ENCODE measurements around the gene DDB1. TPM values are rescaled to one million over a fixed set of nuclear protein-coding genes. Genes with fewer than 3 reads are reported as not detected.
A peak's percentile ranks its signal among the peaks of the same experiment; 100 is the strongest.

The DDB1 gene
- total RNA-seq, 1 experiment from 2014 or later: 451 TPM

DNA sequence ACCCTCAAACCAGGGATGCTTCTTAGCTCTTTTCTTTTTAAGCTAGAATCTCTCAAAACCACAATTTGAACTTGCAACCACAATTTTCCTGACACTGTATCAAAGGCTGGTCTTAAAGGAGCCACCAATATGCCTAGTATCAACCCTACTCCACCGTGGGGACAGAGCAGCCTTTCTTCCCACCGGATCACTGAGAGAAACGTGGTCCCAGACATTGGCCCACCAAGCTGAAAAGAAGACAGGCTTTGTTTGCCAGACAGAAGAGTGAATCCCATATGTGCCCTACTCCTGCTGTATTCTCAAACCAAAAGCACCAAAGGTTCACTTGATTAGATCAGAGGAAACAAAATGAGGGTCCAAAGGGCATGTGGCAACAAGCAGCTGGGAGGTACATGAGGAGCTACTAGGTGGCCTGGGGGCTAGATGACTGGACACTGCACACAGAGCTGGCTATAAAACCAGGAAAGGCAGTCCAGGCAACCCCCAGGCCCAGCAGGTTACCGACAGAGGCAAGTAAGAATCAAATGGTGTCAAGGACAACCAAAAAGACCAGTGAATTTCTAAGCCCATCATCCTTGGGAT is 34.2 kb downstream of the DDB1 start:
- no peak overlapping the region for H3K9ac ChIP-seq (ENCODE audit: low read length)
- ChIA-PET CTCF (no interaction called here), POLR2A (ENCODE audit: unreplicated experiment) (interaction anchor here (0.6 kb wide), 1 partner anchor 86 kb away, joined by 3 read pairs; no protein-coding TSS in a partner anchor)
- no peaks in the 10 kb centered on the region for H3F3A ChIP-seq (ENCODE audit: low read length, unreplicated experiment)
- ATAC-seq (no peak), DNase-seq (no peak)
- H3K27ac ChIP-seq (ENCODE audit: low read length): no peak overlapping the region
- no TSS peak for BruUV-seq (replicated peaks)
- H3K9me3 ChIP-seq (ENCODE audit: low read length): no peaks in the 10 kb centered on the region
- H4K20me1 ChIP-seq (ENCODE audit: low read length): no peaks in the 10 kb centered on the region
- H3K4me1 ChIP-seq (ENCODE audit: insufficient read depth, low read length): peaks cover 12% of the 10 kb centered on the region
- peaks cover 9% of the 10 kb centered on the region for H3K27me3 ChIP-seq (ENCODE audit: low read length)
- no peak overlapping the region for H2AFZ ChIP-seq (ENCODE audit: low read length)
- no peaks in the 10 kb centered on the region for H3K9me2 ChIP-seq (replicated peaks; ENCODE audit: low read length)
- peaks cover 52% of the 10 kb centered on the region for H3K36me3 ChIP-seq (ENCODE audit: low read depth, low read length)
- H3K4me2 ChIP-seq (ENCODE audit: low read length): no peak overlapping the region
- H3K4me3 ChIP-seq (ENCODE audit: low read length): no peak overlapping the region
- no peaks in the 10 kb centered on the region for H3K79me2 ChIP-seq (ENCODE audit: low read length)
- intact Hi-C loops (cut with micrococcal nuclease): no loop called here
- TF ChIP-seq EZH2phosphoT487 (IDR thresholded peaks at IDR 0.05; ENCODE audit: borderline replicate concordance, low read length) (no peak), EZH2 (IDR thresholded peaks at IDR 0.05; ENCODE audit: low read length, unreplicated experiment) (no peak), CTCF (conservative IDR thresholded peaks at IDR 0.05; ENCODE audit: low read depth, low read length) (no peak)

GRCh38 chr11:61297746-61298145 is 35.2 kb downstream of the DDB1 start:
- intact Hi-C loops (cut with micrococcal nuclease): no loop called here
- CTCF ChIA-PET: no interaction called here
- Histone ChIP-seq H4K20me1 (ENCODE audit: low read length) (no peaks in the 10 kb centered on the region), H3K4me3 (ENCODE audit: low read length) (no peak overlapping the region), H2AFZ (ENCODE audit: low read length) (no peak overlapping the region), H3K9me2 (replicated peaks; ENCODE audit: low read length) (no peaks in the 10 kb centered on the region), H3K4me1 (ENCODE audit: insufficient read depth, low read length) (peaks cover 12% of the 10 kb centered on the region), H3K9me3 (ENCODE audit: low read length) (no peaks in the 10 kb centered on the region), H3K36me3 (ENCODE audit: low read depth, low read length) (peaks cover 44% of the 10 kb centered on the region), H3K27ac (ENCODE audit: low read length) (no peak overlapping the region), H3K27me3 (ENCODE audit: low read length) (peaks cover 12% of the 10 kb centered on the region), H3K79me2 (ENCODE audit: low read length) (no peaks in the 10 kb centered on the region), H3K4me2 (ENCODE audit: low read length) (no peak overlapping the region), H3K9ac (ENCODE audit: low read length) (no peak overlapping the region), H3F3A (ENCODE audit: low read length, unreplicated experiment) (no peaks in the 10 kb centered on the region)
- ATAC-seq (no peak), DNase-seq (peak; percentile 45)
- TF ChIP-seq EZH2 (IDR thresholded peaks at IDR 0.05; ENCODE audit: low read length, unreplicated experiment) (no peak), EZH2phosphoT487 (IDR thresholded peaks at IDR 0.05; ENCODE audit: borderline replicate concordance, low read length) (no peak), CTCF (conservative IDR thresholded peaks at IDR 0.05; ENCODE audit: low read depth, low read length) (no peak)
- POLR2A ChIA-PET (ENCODE audit: unreplicated experiment): no interaction called here
- no TSS peak for BruUV-seq (replicated peaks)

GRCh38 chr11:61297341-61297740 is 35.6 kb downstream of the DDB1 start:
- no peaks in the 10 kb centered on the region for H3K9me3 ChIP-seq (ENCODE audit: low read length)
- BruUV-seq (replicated peaks): TSS peak; percentile 7
- peaks cover 12% of the 10 kb centered on the region for H3K27me3 ChIP-seq (ENCODE audit: low read length)
- H3K79me2 ChIP-seq (ENCODE audit: low read length): no peaks in the 10 kb centered on the region
- no peaks in the 10 kb centered on the region for H4K20me1 ChIP-seq (ENCODE audit: low read length)
- no peak for ATAC-seq
- no peak for DNase-seq
- peaks cover 40% of the 10 kb centered on the region for H3K36me3 ChIP-seq (ENCODE audit: low read depth, low read length)
- peaks cover 12% of the 10 kb centered on the region for H3K4me1 ChIP-seq (ENCODE audit: insufficient read depth, low read length)
- H3K4me2 ChIP-seq (ENCODE audit: low read length): no peak overlapping the region
- H3K9me2 ChIP-seq (replicated peaks; ENCODE audit: low read length): no peaks in the 10 kb centered on the region
- ChIA-PET POLR2A (ENCODE audit: unreplicated experiment) (no interaction called here), CTCF (interaction anchor here (0.7 kb wide), 1 partner anchor 45 kb away, joined by 3 read pairs; no protein-coding TSS in a partner anchor)
- no peak overlapping the region for H3K9ac ChIP-seq (ENCODE audit: low read length)
- H3K4me3 ChIP-seq (ENCODE audit: low read length): no peak overlapping the region
- H3F3A ChIP-seq (ENCODE audit: low read length, unreplicated experiment): no peaks in the 10 kb centered on the region
- intact Hi-C loops (cut with micrococcal nuclease): no loop called here
- H3K27ac ChIP-seq (ENCODE audit: low read length): no peak overlapping the region
- H2AFZ ChIP-seq (ENCODE audit: low read length): no peak overlapping the region
- TF ChIP-seq CTCF (conservative IDR thresholded peaks at IDR 0.05; ENCODE audit: low read depth, low read length) (no peak), EZH2phosphoT487 (IDR thresholded peaks at IDR 0.05; ENCODE audit: borderline replicate concordance, low read length) (no peak), EZH2 (IDR thresholded peaks at IDR 0.05; ENCODE audit: low read length, unreplicated experiment) (no peak)
